ENCODE measurements around the gene TYW1B.

DNA sequence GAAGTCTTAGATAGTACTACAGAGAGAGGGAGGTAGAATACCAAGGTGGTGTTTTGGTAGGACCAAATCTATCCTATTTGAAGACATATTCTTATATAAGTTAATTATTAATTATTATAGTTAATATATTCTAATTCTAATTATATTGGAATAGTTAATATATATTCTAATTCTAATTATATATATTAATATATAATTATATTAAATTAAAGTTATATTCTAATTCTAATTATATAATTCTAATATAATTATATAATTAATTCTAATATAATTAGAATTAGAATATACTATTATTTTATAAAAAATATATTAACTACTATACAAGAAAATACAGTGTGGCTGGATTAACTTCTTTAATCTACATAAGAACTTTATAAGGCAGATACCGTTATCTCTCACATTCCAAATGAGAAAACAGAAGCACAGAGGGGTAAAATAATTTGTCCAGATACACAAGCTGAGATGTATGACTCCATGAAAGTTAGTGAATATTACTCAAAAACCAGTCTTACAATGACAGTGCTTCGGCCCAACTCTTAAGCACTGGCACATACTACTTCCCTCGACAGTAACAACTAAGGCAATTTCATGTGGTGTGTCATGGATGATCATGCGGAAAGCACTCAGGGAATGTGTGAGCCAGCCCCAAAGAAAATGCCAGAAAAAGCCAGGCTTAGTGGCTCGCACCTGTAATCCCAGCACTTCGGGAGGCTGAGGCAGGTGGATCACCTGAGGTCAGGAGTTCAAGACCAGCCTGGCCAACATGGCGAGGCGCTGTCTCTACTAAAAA lies 42.6 kb downstream of the TYW1B start:
- TF ChIP-seq POLR2AphosphoS5 (IDR thresholded peaks at IDR 0.05; ENCODE audit: low read depth, low read length) (no peak), SIN3A (IDR thresholded peaks at IDR 0.05; ENCODE audit: borderline replicate concordance, insufficient read depth, low read length) (no peak)
- TF ChIP-seq, protein P1, sequence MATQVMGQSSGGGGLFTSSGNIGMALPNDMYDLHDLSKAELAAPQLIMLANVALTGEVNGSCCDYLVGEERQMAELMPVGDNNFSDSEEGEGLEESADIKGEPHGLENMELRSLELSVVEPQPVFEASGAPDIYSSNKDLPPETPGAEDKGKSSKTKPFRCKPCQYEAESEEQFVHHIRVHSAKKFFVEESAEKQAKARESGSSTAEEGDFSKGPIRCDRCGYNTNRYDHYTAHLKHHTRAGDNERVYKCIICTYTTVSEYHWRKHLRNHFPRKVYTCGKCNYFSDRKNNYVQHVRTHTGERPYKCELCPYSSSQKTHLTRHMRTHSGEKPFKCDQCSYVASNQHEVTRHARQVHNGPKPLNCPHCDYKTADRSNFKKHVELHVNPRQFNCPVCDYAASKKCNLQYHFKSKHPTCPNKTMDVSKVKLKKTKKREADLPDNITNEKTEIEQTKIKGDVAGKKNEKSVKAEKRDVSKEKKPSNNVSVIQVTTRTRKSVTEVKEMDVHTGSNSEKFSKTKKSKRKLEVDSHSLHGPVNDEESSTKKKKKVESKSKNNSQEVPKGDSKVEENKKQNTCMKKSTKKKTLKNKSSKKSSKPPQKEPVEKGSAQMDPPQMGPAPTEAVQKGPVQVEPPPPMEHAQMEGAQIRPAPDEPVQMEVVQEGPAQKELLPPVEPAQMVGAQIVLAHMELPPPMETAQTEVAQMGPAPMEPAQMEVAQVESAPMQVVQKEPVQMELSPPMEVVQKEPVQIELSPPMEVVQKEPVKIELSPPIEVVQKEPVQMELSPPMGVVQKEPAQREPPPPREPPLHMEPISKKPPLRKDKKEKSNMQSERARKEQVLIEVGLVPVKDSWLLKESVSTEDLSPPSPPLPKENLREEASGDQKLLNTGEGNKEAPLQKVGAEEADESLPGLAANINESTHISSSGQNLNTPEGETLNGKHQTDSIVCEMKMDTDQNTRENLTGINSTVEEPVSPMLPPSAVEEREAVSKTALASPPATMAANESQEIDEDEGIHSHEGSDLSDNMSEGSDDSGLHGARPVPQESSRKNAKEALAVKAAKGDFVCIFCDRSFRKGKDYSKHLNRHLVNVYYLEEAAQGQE (IDR thresholded peaks at IDR 0.05; ENCODE audit: insufficient read depth in 1 of 2, low read depth in 2 of 2, low read length in 2 of 2): no peak

All from PFSK-1 (cell line).